Measurements from ENCODE around the gene ATXN7L3.

The ATXN7L3 gene

GRCh38 chr17:44202756-44203155 lies 3.1 kb upstream of the ATXN7L3 start:
- no peak for TF ChIP-seq CTCF (IDR thresholded peaks at IDR 0.05)

- no peak for TF ChIP-seq CTCF (IDR thresholded peaks at IDR 0.05)
These were observed 933 bp upstream of the ATXN7L3 start for GRCh38 chr17:44200478-44201155.

GRCh38 chr17:44198721-44199552 lies 747 bp downstream of the ATXN7L3 start:
- TF ChIP-seq CTCF (IDR thresholded peaks at IDR 0.05) = no peak

- TF ChIP-seq CTCF (IDR thresholded peaks at IDR 0.05) = no peak
These were observed 1.5 kb downstream of the ATXN7L3 start for GRCh38 chr17:44197980-44198720.

GRCh38 chr17:44197107-44197506 lies 2.6 kb downstream of the ATXN7L3 start:
- no peak for TF ChIP-seq CTCF (IDR thresholded peaks at IDR 0.05)

GRCh38 chr17:44193326-44194084 lies 6.2 kb downstream of the ATXN7L3 start:
- no peak for TF ChIP-seq CTCF (IDR thresholded peaks at IDR 0.05)

- no peak for TF ChIP-seq CTCF (IDR thresholded peaks at IDR 0.05)
These were observed 6.9 kb downstream of the ATXN7L3 start for GRCh38 chr17:44192750-44193149.

Data from LNCAP (cell line).